ENCODE measurements around the gene UAP1L1.

UAP1L1 gene

GRCh38 chr9:137103206-137103999, 26.1 kb downstream of the UAP1L1 start:
- Mint-ChIP-seq H3K4me1 (ENCODE audit: low read depth) (no peaks in the 10 kb centered on the region), H3K36me3 (ENCODE audit: low read depth) (peaks cover 20% of the 10 kb centered on the region), H3K27ac (no peak overlapping the region), H3K4me3 (no peak overlapping the region), H3K9me3 (no peaks in the 10 kb centered on the region), H3K27me3 (ENCODE audit: low read depth) (no peaks in the 10 kb centered on the region)
- no peak for DNase-seq (ENCODE audit: low spot score)

DNA sequence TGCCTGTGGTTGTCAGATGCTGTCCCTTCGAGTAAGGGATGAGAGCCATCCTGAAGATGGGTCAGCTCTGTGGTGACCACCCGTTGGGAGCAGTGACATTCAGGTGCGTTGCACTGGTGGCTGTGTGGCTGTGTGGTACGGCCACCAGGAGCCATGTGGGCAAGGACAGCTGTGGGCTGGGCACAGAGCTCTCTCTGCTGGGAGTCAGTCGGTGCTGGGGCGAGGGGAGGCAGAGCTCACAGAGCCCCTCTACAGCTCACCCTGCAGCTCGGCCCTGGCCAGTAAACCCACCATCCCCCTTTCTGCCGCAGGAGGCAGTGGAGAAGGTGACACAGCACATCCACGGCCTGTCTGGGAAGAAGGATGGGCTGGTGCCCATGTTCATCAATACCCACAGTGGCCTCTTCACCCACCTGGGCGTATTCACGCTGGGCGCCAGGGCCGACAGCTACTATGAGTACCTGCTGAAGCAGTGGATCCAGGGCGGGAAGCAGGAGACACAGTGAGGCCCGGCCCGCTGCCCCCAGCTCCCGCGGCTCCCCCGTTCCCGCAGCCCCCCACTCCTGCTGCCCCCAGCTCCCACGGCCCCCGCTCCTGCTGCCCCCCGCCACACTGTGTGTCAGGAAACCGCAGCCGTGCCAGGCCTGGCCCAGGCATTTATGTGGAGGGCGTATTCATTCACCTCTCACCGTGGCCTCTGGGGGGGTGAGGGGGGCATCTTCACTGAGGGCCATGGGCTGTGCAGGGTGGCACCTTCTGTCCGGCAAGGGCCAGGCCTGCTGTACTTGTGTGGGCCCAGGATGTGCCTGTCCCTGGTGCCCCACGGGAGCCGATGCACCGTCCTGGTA, 28.7 kb downstream of the UAP1L1 start:
- no peak overlapping the region for H3K27ac Mint-ChIP-seq
- no peak overlapping the region for H3K4me3 Mint-ChIP-seq
- H3K9me3 Mint-ChIP-seq: no peaks in the 10 kb centered on the region
- H3K27me3 Mint-ChIP-seq (ENCODE audit: low read depth): no peaks in the 10 kb centered on the region
- no peaks in the 10 kb centered on the region for H3K4me1 Mint-ChIP-seq (ENCODE audit: low read depth)
- H3K36me3 Mint-ChIP-seq (ENCODE audit: low read depth): peaks cover 14% of the 10 kb centered on the region
- DNase-seq (ENCODE audit: low spot score): no peak

- Mint-ChIP-seq H3K36me3 (ENCODE audit: low read depth) (peaks cover 14% of the 10 kb centered on the region), H3K4me1 (ENCODE audit: low read depth) (no peaks in the 10 kb centered on the region), H3K27ac (no peak overlapping the region), H3K9me3 (no peaks in the 10 kb centered on the region), H3K4me3 (no peak overlapping the region), H3K27me3 (ENCODE audit: low read depth) (no peaks in the 10 kb centered on the region)
- no peak for DNase-seq (ENCODE audit: low spot score)
Measured at GRCh38 chr9:137106662-137107250, 29.4 kb downstream of the UAP1L1 start.

DNA sequence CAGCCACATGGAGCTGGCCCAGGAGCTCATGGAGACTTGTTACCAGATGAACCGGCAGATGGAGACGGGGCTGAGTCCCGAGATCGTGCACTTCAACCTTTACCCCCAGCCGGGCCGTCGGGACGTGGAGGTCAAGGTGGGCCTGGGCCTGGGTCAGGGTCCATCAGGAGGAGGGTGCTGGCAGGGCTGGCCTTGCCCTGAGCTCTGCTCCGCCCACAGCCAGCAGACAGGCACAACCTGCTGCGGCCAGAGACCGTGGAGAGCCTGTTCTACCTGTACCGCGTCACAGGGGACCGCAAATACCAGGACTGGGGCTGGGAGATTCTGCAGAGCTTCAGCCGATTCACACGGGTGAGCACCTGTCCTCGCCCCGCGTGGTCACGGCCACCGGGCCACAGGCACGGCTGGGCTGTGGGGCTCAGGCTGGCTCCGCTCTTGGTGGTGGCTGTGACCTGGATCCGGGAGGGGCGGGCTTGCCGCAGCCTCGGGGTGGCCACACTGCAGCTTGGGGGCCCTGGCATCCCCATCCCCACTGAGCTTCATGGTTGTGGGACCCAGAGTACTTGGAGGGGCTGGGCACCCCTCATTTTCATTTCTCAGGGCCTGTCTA, 30.1 kb downstream of the UAP1L1 start:
- DNase-seq (ENCODE audit: low spot score): no peak
- Mint-ChIP-seq H3K4me3 (no peak overlapping the region), H3K27ac (no peak overlapping the region), H3K9me3 (no peaks in the 10 kb centered on the region), H3K36me3 (ENCODE audit: low read depth) (peaks cover 14% of the 10 kb centered on the region), H3K4me1 (ENCODE audit: low read depth) (no peaks in the 10 kb centered on the region), H3K27me3 (ENCODE audit: low read depth) (no peaks in the 10 kb centered on the region)

GRCh38 chr9:137107982-137108381, 30.7 kb downstream of the UAP1L1 start:
- Mint-ChIP-seq H3K4me1 (ENCODE audit: low read depth) (no peaks in the 10 kb centered on the region), H3K36me3 (ENCODE audit: low read depth) (peaks cover 17% of the 10 kb centered on the region), H3K4me3 (no peak overlapping the region), H3K27ac (no peak overlapping the region), H3K27me3 (ENCODE audit: low read depth) (no peaks in the 10 kb centered on the region), H3K9me3 (no peaks in the 10 kb centered on the region)
- no peak for DNase-seq (ENCODE audit: low spot score)

GRCh38 chr9:137108608-137109249, 31.4 kb downstream of the UAP1L1 start:
- Mint-ChIP-seq H3K4me3 (no peak overlapping the region), H3K36me3 (ENCODE audit: low read depth) (peaks cover 18% of the 10 kb centered on the region), H3K27me3 (ENCODE audit: low read depth) (no peaks in the 10 kb centered on the region), H3K9me3 (no peaks in the 10 kb centered on the region), H3K4me1 (ENCODE audit: low read depth) (no peaks in the 10 kb centered on the region), H3K27ac (no peak overlapping the region)
- no peak for DNase-seq (ENCODE audit: low spot score)

GRCh38 chr9:137109250-137110146, 32.2 kb downstream of the UAP1L1 start:
- H3K27me3 Mint-ChIP-seq (ENCODE audit: low read depth): no peaks in the 10 kb centered on the region
- H3K36me3 Mint-ChIP-seq (ENCODE audit: low read depth): peaks cover 18% of the 10 kb centered on the region
- no peak for DNase-seq (ENCODE audit: low spot score)
- no peaks in the 10 kb centered on the region for H3K9me3 Mint-ChIP-seq
- H3K27ac Mint-ChIP-seq: no peak overlapping the region
- no peak overlapping the region for H3K4me3 Mint-ChIP-seq
- H3K4me1 Mint-ChIP-seq (ENCODE audit: low read depth): no peaks in the 10 kb centered on the region

- Mint-ChIP-seq H3K27ac (no peak overlapping the region), H3K4me1 (ENCODE audit: low read depth) (no peaks in the 10 kb centered on the region), H3K36me3 (ENCODE audit: low read depth) (peaks cover 15% of the 10 kb centered on the region), H3K27me3 (ENCODE audit: low read depth) (no peaks in the 10 kb centered on the region), H3K4me3 (no peak overlapping the region), H3K9me3 (no peaks in the 10 kb centered on the region)
- DNase-seq (ENCODE audit: low spot score): no peak
Measured at GRCh38 chr9:137110147-137110910, 33.0 kb downstream of the UAP1L1 start.

GRCh38 chr9:137110911-137111787, 33.8 kb downstream of the UAP1L1 start:
- no peaks in the 10 kb centered on the region for H3K4me1 Mint-ChIP-seq (ENCODE audit: low read depth)
- H3K27ac Mint-ChIP-seq: peak overlapping the region; percentile 26
- H3K27me3 Mint-ChIP-seq (ENCODE audit: low read depth): no peaks in the 10 kb centered on the region
- no peak for DNase-seq (ENCODE audit: low spot score)
- no peak overlapping the region for H3K4me3 Mint-ChIP-seq
- H3K36me3 Mint-ChIP-seq (ENCODE audit: low read depth): peaks cover 10% of the 10 kb centered on the region
- no peaks in the 10 kb centered on the region for H3K9me3 Mint-ChIP-seq

DNA sequence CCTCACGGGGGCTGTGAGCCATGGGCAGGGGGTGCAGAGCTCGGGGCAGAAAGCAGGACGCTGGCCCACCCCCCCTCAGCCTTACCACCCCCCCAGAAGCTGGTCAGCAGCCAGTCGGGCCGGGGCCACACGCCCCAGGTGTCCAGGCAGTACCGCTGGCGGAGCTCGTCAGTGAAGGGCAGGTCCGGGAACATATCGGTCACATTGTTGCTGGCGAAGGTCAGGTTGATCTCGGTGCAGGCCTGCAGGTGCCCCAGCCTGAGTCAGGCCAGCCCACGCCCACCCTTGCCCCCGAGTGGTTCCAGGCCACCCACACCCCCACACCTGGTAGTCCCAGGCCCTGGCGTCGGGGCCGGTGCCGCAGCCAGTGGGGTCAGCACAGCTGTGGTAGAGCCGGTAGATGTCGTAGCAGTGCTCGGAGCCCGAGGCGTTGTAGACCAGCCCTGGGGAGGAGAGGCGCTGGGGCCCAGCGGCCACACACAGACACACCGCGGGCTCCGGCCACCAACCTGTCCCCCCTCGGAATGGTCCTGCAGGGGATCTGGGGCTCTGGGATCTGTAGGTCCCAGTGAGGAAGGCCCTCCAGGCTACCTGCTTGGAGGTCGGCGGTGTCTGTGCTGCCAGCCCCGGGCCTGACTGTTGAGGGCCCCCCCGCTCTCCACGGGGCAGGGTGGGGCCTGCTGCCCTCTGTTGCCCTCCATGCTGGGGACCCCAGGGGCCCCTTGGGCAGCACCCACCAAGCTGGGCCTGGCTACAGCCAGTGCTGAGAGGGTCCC, 34.7 kb downstream of the UAP1L1 start:
- H3K9me3 Mint-ChIP-seq: no peaks in the 10 kb centered on the region
- H3K27ac Mint-ChIP-seq: no peak overlapping the region
- H3K36me3 Mint-ChIP-seq (ENCODE audit: low read depth): peaks cover 10% of the 10 kb centered on the region
- no peak for DNase-seq (ENCODE audit: low spot score)
- no peaks in the 10 kb centered on the region for H3K4me1 Mint-ChIP-seq (ENCODE audit: low read depth)
- no peak overlapping the region for H3K4me3 Mint-ChIP-seq
- no peaks in the 10 kb centered on the region for H3K27me3 Mint-ChIP-seq (ENCODE audit: low read depth)
